Measurements from ENCODE around the gene EVA1B. TPM values are rescaled to one million over a fixed set of nuclear protein-coding genes. Genes with fewer than 3 reads are reported as not detected.

The EVA1B gene, protein sequence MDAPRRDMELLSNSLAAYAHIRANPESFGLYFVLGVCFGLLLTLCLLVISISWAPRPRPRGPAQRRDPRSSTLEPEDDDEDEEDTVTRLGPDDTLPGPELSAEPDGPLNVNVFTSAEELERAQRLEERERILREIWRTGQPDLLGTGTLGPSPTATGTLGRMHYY
- 11.3 TPM for total RNA-seq
- long read RNA-seq, transcript EVA1B-202 (3 exons, 699 nt) = major isoform, 19 of 29 reads
- long read RNA-seq, partial matches to known transcripts = 0 of 29 reads
- long read RNA-seq, other reads (novel, unspliced or antisense) = 10 of 29 reads

- peak; percentile 90 for DNase-seq (ENCODE audit: low spot score)
- intact Hi-C loops (cut with DNase I) = loop anchor here (2.0 to 5.0 kb wide), 2 partner anchors 17 to 64 kb away; partner anchors contain the start of genes SH3D21 and STK40
These were observed at the start of gene EVA1B for GRCh38 chr1:36323636-36324352. EVA1B (minus strand) TSS chr1:36323645; CDS start chr1:36323037, 608 bp downstream.

DNA sequence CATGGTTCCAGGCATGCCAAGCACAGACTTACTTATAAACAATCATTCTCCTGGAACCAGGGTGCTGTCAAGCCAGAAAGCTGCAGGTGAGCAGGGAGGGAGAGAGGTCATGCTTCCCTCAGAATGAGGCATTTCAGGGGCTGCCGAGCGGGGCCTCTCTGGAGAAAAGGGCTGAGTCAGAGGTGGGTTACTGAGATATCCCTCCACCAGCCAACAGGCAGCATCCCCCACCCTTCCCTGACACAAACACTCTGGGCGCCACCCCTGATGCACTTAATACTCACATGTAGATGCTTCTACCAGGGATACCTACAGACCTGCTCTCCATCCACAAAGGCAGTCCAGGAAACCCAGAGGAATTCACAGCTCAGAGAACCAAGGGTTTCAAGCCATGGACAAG is 49.2 kb upstream of the EVA1B start:
- DNase-seq (ENCODE audit: low spot score) = no peak
- intact Hi-C loops (cut with DNase I) = no loop called here

DNA sequence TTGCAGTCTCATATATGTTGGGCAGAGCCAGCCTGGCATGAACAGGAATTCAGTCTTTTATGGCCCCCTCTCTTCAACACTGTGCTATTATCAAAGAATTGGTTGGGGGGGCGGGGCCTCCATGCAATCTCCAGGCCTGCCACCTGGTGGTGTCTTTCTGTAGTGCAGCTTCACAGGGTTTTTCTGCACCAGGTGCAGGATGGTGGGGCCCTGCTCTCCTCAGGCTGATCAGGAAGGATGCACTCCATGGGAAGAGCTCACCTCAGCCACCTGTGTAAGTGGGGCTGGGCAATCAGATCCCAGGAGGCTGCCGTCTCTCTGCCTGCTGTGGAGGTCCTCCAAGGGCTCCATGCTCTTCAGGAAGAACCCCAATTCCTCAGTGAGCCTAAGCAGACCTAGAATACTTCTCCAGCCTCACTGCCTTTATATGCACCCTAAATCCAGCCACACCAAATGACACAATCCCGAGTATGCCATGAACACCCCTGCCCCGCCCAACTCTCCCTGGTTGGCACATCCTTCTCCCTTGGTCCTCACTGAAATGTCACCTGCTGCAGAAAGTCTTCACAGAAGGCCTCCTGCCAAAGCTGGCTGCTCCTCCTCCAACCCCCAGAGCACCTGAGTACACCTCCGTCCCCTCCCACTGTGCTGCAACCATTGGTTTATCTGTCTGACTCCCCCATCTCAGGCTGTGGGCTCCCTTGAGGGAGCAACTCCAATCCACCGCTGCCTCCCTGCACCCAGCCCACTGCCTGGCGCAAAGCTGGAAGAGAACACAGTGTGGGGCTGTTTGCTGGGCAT is 45.8 kb upstream of the EVA1B start:
- intact Hi-C loops (cut with DNase I) = loop anchor here (5.0 kb wide), 3 partner anchors 33 to 222 kb away; partner anchors contain the start of genes SH3D21 and TRAPPC3
- no peak for DNase-seq (ENCODE audit: low spot score)

DNA sequence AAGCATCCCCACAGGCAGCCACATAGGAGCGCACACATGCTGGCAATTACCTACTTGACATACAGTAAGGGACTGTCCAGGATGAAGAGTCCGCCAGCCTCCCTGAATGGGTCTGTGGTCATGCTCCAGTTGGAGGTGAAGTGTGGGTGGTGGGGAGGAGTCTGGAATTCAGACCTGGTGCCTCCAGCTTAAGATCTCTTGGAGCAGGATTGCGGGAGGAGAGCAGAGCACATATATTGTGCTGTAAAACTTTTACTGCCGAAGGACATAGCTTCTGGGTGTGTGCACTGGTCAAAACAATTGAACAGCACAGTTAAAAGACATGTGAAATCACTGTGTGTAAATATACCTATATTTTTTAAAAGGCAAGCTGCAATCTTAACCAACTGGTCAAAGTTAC is 44.4 kb upstream of the EVA1B start:
- intact Hi-C loops (cut with DNase I) = loop anchor here (5.0 kb wide), 3 partner anchors 35 to 220 kb away; partner anchors contain the start of genes SH3D21 and TRAPPC3
- no peak for DNase-seq (ENCODE audit: low spot score)

DNA sequence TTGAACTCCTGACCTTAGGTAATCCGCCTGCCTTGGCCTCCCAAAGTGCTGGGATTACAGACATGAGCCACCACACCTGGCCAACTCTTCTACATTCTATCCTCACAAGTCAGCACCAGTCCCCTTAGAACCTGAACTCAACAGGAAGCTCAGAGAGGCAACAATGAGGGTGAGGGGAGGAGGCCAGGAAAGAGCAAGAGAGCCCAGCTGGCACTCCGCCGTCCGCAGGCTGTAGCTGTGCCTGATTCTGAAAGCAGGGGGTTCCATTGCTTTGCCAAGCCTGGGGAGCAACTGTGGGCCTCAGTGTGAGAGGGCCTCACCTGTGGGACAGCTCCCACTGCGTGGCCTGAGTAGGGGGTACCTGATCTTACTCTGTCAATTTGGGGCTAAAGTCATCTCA is 43.6 kb upstream of the EVA1B start:
- DNase-seq (ENCODE audit: low spot score) = no peak
- intact Hi-C loops (cut with DNase I) = loop anchor here (5.0 kb wide), 3 partner anchors 35 to 220 kb away; partner anchors contain the start of genes SH3D21 and TRAPPC3

DNA sequence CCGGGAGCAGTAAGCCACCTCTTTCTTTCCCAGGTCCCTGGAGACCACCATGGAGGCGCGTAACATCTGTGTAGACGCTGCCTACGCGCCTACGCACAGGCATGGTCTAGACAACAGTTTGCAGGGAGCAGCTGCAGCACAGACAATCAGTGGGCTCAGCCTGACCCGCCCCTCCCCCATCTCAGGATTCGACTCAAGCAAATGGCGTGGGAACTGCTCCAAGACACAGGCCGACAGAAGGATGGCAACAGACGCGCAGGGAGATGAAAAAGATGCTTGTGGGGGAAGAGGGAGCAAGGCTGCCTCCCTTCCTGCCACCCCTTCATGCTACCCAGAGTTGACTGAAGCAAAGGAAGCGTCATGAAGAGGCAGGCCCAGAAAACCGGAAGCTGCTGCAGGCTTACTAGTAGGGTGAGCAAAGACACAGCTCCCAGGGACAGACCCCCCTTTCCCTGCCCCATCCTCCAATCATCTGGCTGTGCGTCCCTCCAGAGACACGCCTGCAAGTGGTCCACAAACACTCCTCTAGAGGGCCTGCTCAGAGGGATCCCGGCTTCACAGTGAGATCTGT is 42.7 kb upstream of the EVA1B start:
- intact Hi-C loops (cut with DNase I) = loop anchor here (5.0 kb wide), 3 partner anchors 36 to 219 kb away; partner anchors contain the start of genes SH3D21 and TRAPPC3
- DNase-seq (ENCODE audit: low spot score) = peak; percentile 88

DNA sequence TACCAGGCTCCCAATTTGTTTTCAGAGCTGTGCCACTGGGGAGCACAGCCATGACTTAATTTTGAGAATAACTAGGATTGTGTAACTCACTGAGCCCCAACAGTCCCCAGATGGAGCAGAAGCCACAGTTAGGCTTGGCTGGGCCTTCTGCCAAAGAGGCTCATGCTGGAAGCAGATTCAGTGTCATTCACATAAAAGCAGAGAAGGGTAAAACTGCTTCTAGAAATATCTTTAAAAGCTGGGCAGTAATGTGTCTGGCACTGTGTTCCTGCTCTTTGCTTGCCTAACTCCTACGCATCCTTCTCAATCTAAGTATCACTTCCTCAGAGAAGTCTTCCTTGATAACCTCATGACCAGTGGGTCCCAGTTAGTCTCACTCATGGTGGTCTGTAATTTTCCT is 41.9 kb upstream of the EVA1B start:
- no peak for DNase-seq (ENCODE audit: low spot score)
- intact Hi-C loops (cut with DNase I) = loop anchor here (5.0 kb wide), 3 partner anchors 37 to 218 kb away; partner anchors contain the start of genes SH3D21 and TRAPPC3

- no peak for DNase-seq (ENCODE audit: low spot score)
- intact Hi-C loops (cut with DNase I) = no loop called here
These were observed 36.6 kb upstream of the EVA1B start for GRCh38 chr1:36359911-36360550.

DNA sequence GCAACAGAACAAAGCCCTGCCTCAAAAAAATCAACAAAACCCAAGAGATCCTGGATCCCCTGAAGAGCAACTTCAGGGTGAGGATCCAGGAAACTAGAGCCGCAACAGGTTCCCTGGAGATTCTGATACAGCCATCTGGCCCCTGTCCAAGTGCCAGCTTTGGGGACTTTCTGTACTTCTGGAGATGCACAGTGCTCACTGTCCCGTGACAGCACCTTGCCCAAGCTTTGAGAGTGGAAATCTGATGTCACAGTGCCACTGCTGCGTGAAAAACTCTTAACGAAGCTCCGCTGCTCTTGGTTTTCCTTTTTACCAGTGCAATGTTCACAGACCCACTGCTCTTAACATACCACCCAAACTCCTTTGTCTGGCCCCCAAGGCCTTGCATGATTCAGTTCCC is 35.9 kb upstream of the EVA1B start:
- intact Hi-C loops (cut with DNase I) = no loop called here
- DNase-seq (ENCODE audit: low spot score) = no peak

- intact Hi-C loops (cut with DNase I) = no loop called here
- no peak for DNase-seq (ENCODE audit: low spot score)
These were observed 35.2 kb upstream of the EVA1B start for GRCh38 chr1:36358514-36359084.

DNA sequence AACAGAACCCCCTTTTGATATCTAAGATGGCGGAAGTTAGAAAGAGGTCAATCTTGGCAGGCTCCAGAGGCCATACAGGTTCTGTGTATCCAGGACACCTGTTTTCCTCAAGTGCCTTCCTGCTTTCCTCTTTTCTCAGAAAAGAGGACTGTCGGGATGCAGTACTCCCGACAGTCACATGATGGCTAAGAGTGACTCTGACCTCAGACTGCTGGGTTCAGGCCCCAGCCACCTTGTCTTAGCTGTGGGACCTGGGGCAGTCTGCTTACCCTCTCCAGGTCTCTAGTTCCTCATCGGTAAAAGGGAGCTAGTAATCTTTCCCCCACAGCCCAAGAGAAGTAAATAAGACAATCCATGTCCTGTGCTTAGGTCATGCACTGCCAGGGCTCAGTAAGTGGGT is 32.4 kb upstream of the EVA1B start:
- intact Hi-C loops (cut with DNase I) = no loop called here
- DNase-seq (ENCODE audit: low spot score) = no peak

DNA sequence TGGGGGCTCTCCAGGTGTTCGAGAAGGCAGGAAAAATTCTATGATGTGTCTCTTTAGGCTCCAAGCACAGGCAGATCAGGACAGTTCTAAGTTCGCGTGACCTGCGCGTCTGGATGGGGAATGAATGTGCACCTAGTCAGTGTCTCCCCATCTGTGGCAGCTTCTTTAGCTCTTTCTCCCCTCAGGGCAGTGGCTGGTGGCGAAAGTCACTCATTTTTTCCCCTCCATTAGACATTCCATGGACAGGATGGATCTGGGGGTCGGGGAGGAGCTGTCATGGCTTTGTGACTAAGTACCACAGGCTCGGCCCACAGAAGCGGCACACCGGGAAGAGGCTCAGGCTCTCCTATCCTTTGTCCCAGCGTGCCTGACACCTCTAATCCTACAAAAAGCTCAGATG is 31.0 kb upstream of the EVA1B start:
- intact Hi-C loops (cut with DNase I) = no loop called here

DNA sequence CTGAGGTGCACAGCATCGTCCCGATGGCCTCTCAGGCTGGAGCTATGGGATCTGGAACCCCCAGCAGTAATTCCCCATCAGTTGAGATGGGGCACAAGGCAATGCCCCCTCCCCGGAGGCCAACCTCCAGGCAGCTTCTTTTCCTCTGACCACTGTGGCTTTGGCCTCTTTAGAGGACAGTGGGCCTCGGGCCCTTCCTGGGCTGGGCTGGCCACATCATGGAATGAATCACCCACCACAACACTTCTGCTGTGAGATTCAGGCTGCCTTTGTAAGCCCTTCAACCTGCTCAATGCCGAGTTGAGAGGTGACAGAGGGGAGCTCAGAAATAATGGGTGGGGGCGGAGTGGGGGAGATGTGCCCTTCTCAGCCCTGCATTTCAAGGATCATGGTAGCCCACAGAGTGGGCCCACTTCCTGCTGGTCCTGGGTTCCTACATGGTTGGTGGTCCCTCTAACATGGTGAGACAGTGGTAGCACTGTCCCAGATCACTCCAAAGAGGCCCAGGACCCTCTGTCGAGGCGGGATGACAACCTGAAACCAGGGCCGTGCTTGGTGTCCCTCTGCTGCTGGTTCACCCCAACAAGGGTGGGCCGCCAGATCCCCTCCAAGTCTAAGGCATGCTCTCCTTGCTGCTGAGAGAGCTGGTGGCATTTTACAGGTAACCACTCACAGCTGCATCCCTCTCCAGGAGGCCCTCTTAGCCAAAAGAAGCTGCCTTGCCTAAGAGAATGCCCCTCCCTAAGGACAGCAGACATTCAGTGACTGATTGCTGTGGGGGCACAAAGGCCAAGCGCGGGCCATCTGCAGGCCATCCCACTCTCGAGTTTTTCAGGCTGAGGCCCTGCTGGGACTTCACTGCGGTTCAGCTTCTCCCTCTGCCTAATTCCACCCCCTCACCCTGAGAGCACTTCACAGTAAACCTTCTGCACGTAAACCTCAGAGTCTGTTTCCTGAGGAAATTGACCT is 29.7 kb upstream of the EVA1B start:
- no peak for DNase-seq (ENCODE audit: low spot score)
- intact Hi-C loops (cut with DNase I) = no loop called here

More for the DNA sequence above, 31.0 kb upstream of the EVA1B start:
- DNase-seq (ENCODE audit: low spot score) = no peak

DNA sequence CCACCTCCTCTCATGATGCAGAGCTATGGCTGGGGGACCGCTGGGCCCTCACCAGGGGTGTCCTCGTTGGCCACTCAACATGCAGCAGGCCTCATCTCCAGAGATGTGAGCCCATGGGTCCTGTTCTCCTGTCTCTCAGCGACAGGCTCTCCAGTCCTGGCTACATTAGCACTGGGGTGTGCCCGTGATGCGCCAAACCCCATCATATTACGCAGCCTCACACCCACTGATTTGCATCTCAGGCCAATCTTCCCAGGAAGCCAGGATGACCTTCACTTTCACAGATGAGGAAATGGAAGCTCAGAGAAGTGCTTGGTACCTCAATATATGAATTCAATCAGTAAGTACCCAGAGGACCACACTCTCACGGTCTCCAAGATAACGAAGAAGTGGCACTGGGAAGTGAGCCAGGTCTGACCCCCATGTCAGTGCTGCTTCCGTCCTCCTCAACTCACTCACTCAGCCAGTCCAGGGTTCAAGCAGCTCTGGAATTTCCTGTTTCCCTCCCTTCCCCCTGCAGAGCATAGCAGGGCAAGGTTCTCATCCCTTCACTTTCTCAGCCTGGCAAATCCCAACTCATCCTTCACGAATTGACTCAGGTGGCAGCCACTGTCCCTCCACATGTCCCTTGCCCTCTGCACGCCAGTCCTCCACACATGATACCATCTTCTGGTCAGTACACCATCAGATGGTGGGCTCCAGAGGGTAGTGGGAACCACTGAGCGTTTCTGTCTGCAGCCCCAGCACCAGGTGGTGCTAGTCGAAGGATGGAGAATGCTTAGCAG is 28.9 kb upstream of the EVA1B start:
- DNase-seq (ENCODE audit: low spot score) = no peak
- intact Hi-C loops (cut with DNase I) = no loop called here

GRCh38 chr1:36351227-36351977 is 28.0 kb upstream of the EVA1B start:
- no peak for DNase-seq (ENCODE audit: low spot score)
- intact Hi-C loops (cut with DNase I) = no loop called here

GRCh38 chr1:36350659-36351226 is 27.3 kb upstream of the EVA1B start:
- intact Hi-C loops (cut with DNase I) = no loop called here
- no peak for DNase-seq (ENCODE audit: low spot score)
